Measurements from ENCODE around the gene HEMK1. TPM values are rescaled to one million over a fixed set of nuclear protein-coding genes. Genes with fewer than 3 reads are reported as not detected.

Gene HEMK1
- total RNA-seq, 1 experiment from 2014 or later = 12.6 TPM

- no TSS peak for BruUV-seq (replicated peaks)
- Histone ChIP-seq H3K27me3 (replicated peaks; ENCODE audit: control insufficient read depth, insufficient read depth, low read length) (peaks cover 2% of the 10 kb centered on the region), H3K4me1 (peaks cover 4% of the 10 kb centered on the region; the same call in 1 of the 2 replicates), H3K9me3 (no peaks in the 10 kb centered on the region), H3K4me3 (ENCODE audit: low read depth, low read length) (no peak overlapping the region), H3K36me3 (ENCODE audit: control insufficient read depth, insufficient read depth, low read length) (no peaks in the 10 kb centered on the region)
- ChIA-PET CTCF (interaction anchor here (0.6 kb wide), 1 partner anchor 8 kb away, joined by 3 read pairs; no protein-coding TSS in a partner anchor), POLR2A (no interaction called here)
- no peak overlapping the region for H3K4me3 Mint-ChIP-seq (ENCODE audit: unreplicated experiment)
- TF ChIP-seq CTCF (IDR thresholded peaks at IDR 0.05; ENCODE audit: insufficient read depth in 1 of 2, low read depth in 1 of 2, low read length in 1 of 2, severe bottlenecking in 1 of 2, unreplicated experiment in 1 of 2) = no peak
- no peaks in the 10 kb centered on the region for H3K4me1 Mint-ChIP-seq (ENCODE audit: low read depth, unreplicated experiment)
- H3K27me3 Mint-ChIP-seq (ENCODE audit: insufficient read depth, unreplicated experiment) = peaks cover 38% of the 10 kb centered on the region
- DNase-seq = no peak
- H3K27ac Mint-ChIP-seq (ENCODE audit: unreplicated experiment) = no peak overlapping the region
- no peaks in the 10 kb centered on the region for H3K9me3 Mint-ChIP-seq (ENCODE audit: unreplicated experiment)
- intact Hi-C loops (cut with micrococcal nuclease; ENCODE audit: unreplicated experiment) = no loop called here
- H3K36me3 Mint-ChIP-seq (ENCODE audit: insufficient read depth, unreplicated experiment) = no peaks in the 10 kb centered on the region
Measured at GRCh38 chr3:50533807-50534461, 35.4 kb upstream of the HEMK1 start.

- no TSS peak for BruUV-seq (replicated peaks)
- Mint-ChIP-seq H3K27ac (ENCODE audit: unreplicated experiment) (no peak overlapping the region), H3K9me3 (ENCODE audit: unreplicated experiment) (no peaks in the 10 kb centered on the region), H3K4me3 (ENCODE audit: unreplicated experiment) (no peak overlapping the region), H3K36me3 (ENCODE audit: insufficient read depth, unreplicated experiment) (no peaks in the 10 kb centered on the region), H3K4me1 (ENCODE audit: low read depth, unreplicated experiment) (no peaks in the 10 kb centered on the region), H3K27me3 (ENCODE audit: insufficient read depth, unreplicated experiment) (peaks cover 33% of the 10 kb centered on the region)
- peaks cover 4% of the 10 kb centered on the region; the same call in 1 of the 2 replicates for H3K4me1 ChIP-seq
- H3K27me3 ChIP-seq (replicated peaks; ENCODE audit: control insufficient read depth, insufficient read depth, low read length) = peaks cover 2% of the 10 kb centered on the region
- no peaks in the 10 kb centered on the region for H3K36me3 ChIP-seq (ENCODE audit: control insufficient read depth, insufficient read depth, low read length)
- H3K9me3 ChIP-seq = no peaks in the 10 kb centered on the region
- ChIA-PET POLR2A (no interaction called here), CTCF (interaction anchor here (0.6 kb wide), 1 partner anchor 11 kb away, joined by 3 read pairs; no protein-coding TSS in a partner anchor)
- no peak overlapping the region for H3K4me3 ChIP-seq (ENCODE audit: low read depth, low read length)
- no peak for DNase-seq
- intact Hi-C loops (cut with micrococcal nuclease; ENCODE audit: unreplicated experiment) = no loop called here
- TF ChIP-seq CTCF (IDR thresholded peaks at IDR 0.05; ENCODE audit: insufficient read depth in 1 of 2, low read depth in 1 of 2, low read length in 1 of 2, severe bottlenecking in 1 of 2, unreplicated experiment in 1 of 2) = no peak
Measured at GRCh38 chr3:50534681-50535330, 34.5 kb upstream of the HEMK1 start.

- H3K36me3 Mint-ChIP-seq (ENCODE audit: insufficient read depth, unreplicated experiment) = no peaks in the 10 kb centered on the region
- no peaks in the 10 kb centered on the region for H3K36me3 ChIP-seq (ENCODE audit: control insufficient read depth, insufficient read depth, low read length)
- no peaks in the 10 kb centered on the region for H3K4me1 ChIP-seq
- peaks cover 32% of the 10 kb centered on the region for H3K27me3 Mint-ChIP-seq (ENCODE audit: insufficient read depth, unreplicated experiment)
- DNase-seq = no peak
- no peaks in the 10 kb centered on the region for H3K9me3 Mint-ChIP-seq (ENCODE audit: unreplicated experiment)
- no peaks in the 10 kb centered on the region for H3K9me3 ChIP-seq
- TF ChIP-seq CTCF (IDR thresholded peaks at IDR 0.05; ENCODE audit: insufficient read depth in 1 of 2, low read depth in 1 of 2, low read length in 1 of 2, severe bottlenecking in 1 of 2, unreplicated experiment in 1 of 2) = no peak
- BruUV-seq (replicated peaks) = no TSS peak
- H3K4me3 Mint-ChIP-seq (ENCODE audit: unreplicated experiment) = no peak overlapping the region
- ChIA-PET POLR2A (no interaction called here), CTCF (no interaction called here)
- no peak overlapping the region for H3K4me3 ChIP-seq (ENCODE audit: low read depth, low read length)
- H3K27ac Mint-ChIP-seq (ENCODE audit: unreplicated experiment) = no peak overlapping the region
- intact Hi-C loops (cut with micrococcal nuclease; ENCODE audit: unreplicated experiment) = no loop called here
- H3K4me1 Mint-ChIP-seq (ENCODE audit: low read depth, unreplicated experiment) = no peaks in the 10 kb centered on the region
- no peaks in the 10 kb centered on the region; the same call in none of the 2 replicates for H3K27me3 ChIP-seq (replicated peaks; ENCODE audit: control insufficient read depth, insufficient read depth, low read length)
Measured at GRCh38 chr3:50536471-50537180, 32.7 kb upstream of the HEMK1 start.
